SK-N-MC (cell line): ENCODE measurements around the gene SPTBN2.

Source experiments
- EZH2 ChIP-seq: fragments of 200-600 bp; sonication (generic); IDR thresholded peaks from one replicate; pipeline ENCODE4 v1.6.1; 2017; ENCODE audit warnings: antibody characterized with exemption
- POLR2AphosphoS5 ChIP-seq: IDR thresholded peaks from 2 replicates; pipeline ENCODE4 v1.6.1; 2012; ENCODE audit warnings: mild to moderate bottlenecking, low read depth, low read length, borderline replicate concordance

GRCh38 chr11:66676931-66677598 is 52.0 kb downstream of the SPTBN2 start:
- TF ChIP-seq EZH2 (no peak), POLR2AphosphoS5 (no peak)
